HepG2 (cell line): ENCODE measurements around the gene CISTR. TPM values are rescaled to one million over a fixed set of nuclear protein-coding genes. Genes with fewer than 3 reads are reported as not detected.

ENCODE experiments used
- ATF4 ChIP-seq, 2 experiments: fragments of 450-650 bp in 1 of 2; sonication (generic) in 1 of 2; formaldehyde crosslinking; IDR thresholded peaks; 2 replicates each; pipeline versions ENCODE4 v1.5.0 to v1.8.0; 2020 to 2022; ENCODE audit warnings: mild to moderate bottlenecking in 1 of 2, missing genetic modification reagents in 1 of 2
- CEBPB ChIP-seq: IDR thresholded peaks from 2 replicates; pipeline ENCODE4 v1.6.1; 2011; ENCODE audit warnings: low read depth, low read length, improper control_type of control experiment, borderline replicate concordance
- CREM ChIP-seq, 2 experiments: sonication (generic) in 1 of 2; formaldehyde crosslinking in 1 of 2; IDR thresholded peaks; 2 replicates each; pipeline versions ENCODE4 v1.4.0 to v1.6.1; 2016 to 2020; ENCODE audit warnings: antibody characterized with exemption in 1 of 2, mild to moderate bottlenecking in 1 of 2, missing genetic modification reagents in 1 of 2
- DRAP1 ChIP-seq: IDR thresholded peaks from 2 replicates; pipeline ENCODE4 v1.6.1; 2016; ENCODE audit warnings: missing genetic modification reagents, missing compliant biosample characterization
- ELF3 ChIP-seq: IDR thresholded peaks from 2 replicates; pipeline ENCODE4 v1.6.1; 2016; ENCODE audit warnings: missing genetic modification reagents, missing compliant biosample characterization
- JUNB ChIP-seq: sonication (generic); formaldehyde crosslinking; IDR thresholded peaks from 2 replicates; pipeline ENCODE4 v1.8.0; 2022; ENCODE audit warnings: missing genetic modification reagents, mild to moderate bottlenecking, borderline replicate concordance
- KMT2B ChIP-seq: IDR thresholded peaks from 2 replicates; pipeline ENCODE4 v1.6.1; 2016; ENCODE audit warnings: missing genetic modification reagents, missing compliant biosample characterization
- NCOR1 ChIP-seq: fragments of 200-600 bp; sonication (generic); IDR thresholded peaks from 2 replicates; pipeline ENCODE4 v1.7.0; 2017; ENCODE audit warnings: antibody characterized with exemption, low read length, borderline replicate concordance
- NR2F6 ChIP-seq, 2 experiments: IDR thresholded peaks; 2 replicates each; pipeline ENCODE4 v1.6.1; 2016; ENCODE audit warnings: antibody characterized with exemption in 1 of 2, mild to moderate bottlenecking in 1 of 2
- RERE ChIP-seq: IDR thresholded peaks from 2 replicates; pipeline ENCODE4 v1.6.1; 2016; ENCODE audit warnings: low read depth, missing genetic modification reagents, missing compliant biosample characterization
- TCF7 ChIP-seq: sonication (generic); IDR thresholded peaks from 2 replicates; pipeline ENCODE4 v1.6.1; 2016; ENCODE audit warnings: antibody characterized with exemption, low read depth
- YEATS2 ChIP-seq: sonication (generic); formaldehyde crosslinking; IDR thresholded peaks from 2 replicates; pipeline ENCODE4 v1.4.0; 2020; ENCODE audit warnings: missing genetic modification reagents, borderline replicate concordance
- YY1 ChIP-seq: IDR thresholded peaks from 2 replicates; pipeline ENCODE4 v1.6.1; 2011; ENCODE audit warnings: low read length, low read depth, moderate library complexity, mild to moderate bottlenecking; ENCODE audit not compliant: insufficient read depth, insufficient replicate concordance
- ZBTB33 ChIP-seq: sonication (generic); formaldehyde crosslinking; IDR thresholded peaks from 2 replicates; pipeline ENCODE4 v1.4.0; 2020; ENCODE audit warnings: missing genetic modification reagents
- ZFX ChIP-seq: sonication (generic); formaldehyde crosslinking; IDR thresholded peaks from 2 replicates; pipeline ENCODE4 v1.4.0; 2020; ENCODE audit warnings: mild to moderate bottlenecking, low read depth, missing genetic modification reagents, moderate library complexity
- ZFY ChIP-seq: sonication (generic); formaldehyde crosslinking; IDR thresholded peaks from 2 replicates; pipeline ENCODE4 v1.4.0; 2020; ENCODE audit warnings: missing genetic modification reagents
- ZKSCAN8 ChIP-seq: IDR thresholded peaks from 2 replicates; pipeline ENCODE4 v1.6.1; 2016; ENCODE audit warnings: borderline replicate concordance, missing genetic modification reagents, missing compliant biosample characterization
- ZMAT5 ChIP-seq: sonication (generic); formaldehyde crosslinking; IDR thresholded peaks from 2 replicates; pipeline ENCODE4 v1.5.0; 2020; ENCODE audit warnings: mild to moderate bottlenecking, low read depth, missing genetic modification reagents, borderline replicate concordance
- ZNF136 ChIP-seq: sonication (generic); formaldehyde crosslinking; IDR thresholded peaks from 2 replicates; pipeline ENCODE4 v1.8.1; 2022; ENCODE audit warnings: low read depth, mild to moderate bottlenecking, moderate library complexity, missing genetic modification reagents
- ZNF24 ChIP-seq: fragments of 450-650 bp; IDR thresholded peaks from 2 replicates; pipeline ENCODE4 v1.6.1; 2017; ENCODE audit warnings: antibody characterized with exemption, mild to moderate bottlenecking
- ZNF3 ChIP-seq: IDR thresholded peaks from 2 replicates; pipeline ENCODE4 v1.7.0; 2017; ENCODE audit warnings: inconsistent platforms
- ZNF891 ChIP-seq: sonication (generic); formaldehyde crosslinking; IDR thresholded peaks from 2 replicates; pipeline ENCODE4 v1.5.0; 2020; ENCODE audit warnings: mild to moderate bottlenecking, missing genetic modification reagents
- polyA plus RNA-seq, 8 experiments: library from polyadenylated mRNA; depleted of rRNA in 3 of 8; stranded (reverse) in 7 of 8; unstranded in 1 of 8; fragments of >200 nt; fragmentation: Illumina TruSeq in 4 of 8; extraction: Trizol in 4 of 8; gene quantifications; 2 replicates each; pipeline versions ENCODE4 v1.2.1 to v1.2.3, GENCODE V29; 2011 to 2016; ENCODE audit warnings: low read depth in 4 of 8, missing spikeins in 1 of 8, mixed read lengths in 1 of 8; ENCODE audit not compliant: insufficient read depth in 1 of 8
- total RNA-seq, 5 experiments: library from RNA; depleted of rRNA; stranded (reverse); fragments of >200 nt; fragmentation: Illumina TruSeq; extraction: Trizol; gene quantifications; 2 replicates each; pipeline ENCODE4 v1.2.3, GENCODE V29; 2016; ENCODE audit warnings: low read depth in 1 of 5

CISTR gene
- total and polyA plus RNA-seq, 2 of the 13 experiments (the other 11 are each of a cell fraction or from before 2014, with no cell fraction given), result not detected

- TF ChIP-seq ZKSCAN8 (CRISPR knock-in tag) (peak; percentile 71; the same call in 1 of the 2 replicates), CEBPB (peak; percentile 90), ZNF3 (CRISPR knock-in tag) (no peak), ZMAT5 (CRISPR knock-in tag) (no peak), ZNF24 (no peak), RERE (CRISPR knock-in tag) (no peak), ZNF891 (CRISPR knock-in tag) (no peak), ZFY (no peak), ZNF136 (CRISPR knock-in tag) (no peak), YY1 (no peak), NCOR1 (peak; percentile 29; the same call in 1 of the 2 replicates), NR2F6 (IDR thresholded peaks at IDR 0.05) (no peak), NR2F6 (CRISPR knock-in tag; IDR thresholded peaks at IDR 0.05) (0 out of 2 replicates have a peak, but pooled peaks have one; percentile 16), ZBTB33 (no peak), ZFX (CRISPR knock-in tag) (peak; percentile 32; the same call in 1 of the 2 replicates), DRAP1 (CRISPR knock-in tag) (no peak), JUNB (CRISPR knock-in tag) (no peak), TCF7 (peak; percentile 60), YEATS2 (CRISPR knock-in tag) (peak; percentile 54; the same call in 1 of the 2 replicates), ATF4 (CRISPR knock-in tag; IDR thresholded peaks at IDR 0.05) (peak in 1 of 2 experiments; percentile 77; a peak in 2 of 4 replicates), KMT2B (CRISPR knock-in tag) (0 out of 2 replicates have a peak, but pooled peaks have one; percentile 27), CREM (IDR thresholded peaks at IDR 0.05) (peak; percentile 28; the same call in 1 of the 2 replicates), CREM (CRISPR knock-in tag; IDR thresholded peaks at IDR 0.05) (no peak), ELF3 (CRISPR knock-in tag) (peak; percentile 42; the same call in 1 of the 2 replicates)
These were observed 46.8 kb upstream of the CISTR start (continued) for GRCh38 chr12:53798575-53798974.
